H1 (cell line): ENCODE measurements around the gene TATDN2. TPM values are rescaled to one million over a fixed set of nuclear protein-coding genes. Genes with fewer than 3 reads are reported as not detected.

Experiments used
- ATF3 ChIP-seq: IDR thresholded peaks from 2 replicates; pipeline ENCODE4 v1.6.1; 2011; ENCODE audit warnings: low read depth, mild to moderate bottlenecking, low read length; ENCODE audit not compliant: insufficient read depth
- CHD1 ChIP-seq: IDR thresholded peaks from 2 replicates; pipeline ENCODE4 v1.6.1; 2012; ENCODE audit warnings: low read depth, low read length, improper control_type of control experiment
- FOSL1 ChIP-seq: IDR thresholded peaks from 2 replicates; pipeline ENCODE4 v1.6.1; 2011; ENCODE audit warnings: mild to moderate bottlenecking, low read depth, low read length, moderate library complexity; ENCODE audit not compliant: insufficient read depth
- GTF2F1 ChIP-seq: IDR thresholded peaks from 2 replicates; pipeline ENCODE4 v1.6.1; 2012; ENCODE audit warnings: low read depth, low read length, improper control_type of control experiment, borderline replicate concordance
- SIRT6 ChIP-seq: IDR thresholded peaks from one replicate; pipeline ENCODE4 v1.7.1; 2012; ENCODE audit warnings: low read length, inconsistent platforms
- polyA plus RNA-seq, 7 experiments: library from polyadenylated mRNA; depleted of rRNA in 3 of 7; stranded (reverse) in 5 of 7; unstranded in 2 of 7; fragments of >200 nt in 5 of 7; fragments of 200-250 nt in 2 of 7; gene quantifications; 1 replicate in 5 of 7; 2 replicates in 1 of 7; 4 replicates in 1 of 7; pipeline versions ENCODE4 v1.2.1 to v1.2.3, GENCODE V29; 2011 to 2013; ENCODE audit warnings: missing spikeins in 2 of 7, mixed read lengths in 2 of 7
- total RNA-seq: library from RNA; stranded (reverse); fragmentation: NEBNext Ultra II Directional; extraction: Animal tissue kit (Norgen Biotek cat#: 25700); gene quantifications from 2 replicates; pipeline ENCODE4 v1.2.1, GENCODE V29; 2021

TATDN2 gene
- total and polyA plus RNA-seq, 2 of the 8 experiments (the other 6 are each of a cell fraction or from before 2014, with no cell fraction given) = 12.1 to 34.8 TPM

GRCh38 chr3:10320320-10320677, 72.0 kb downstream of the TATDN2 start (continued):
- no peak for TF ChIP-seq FOSL1
- TF ChIP-seq ATF3 = no peak
- TF ChIP-seq SIRT6 = no peak
- TF ChIP-seq CHD1 = no peak
- TF ChIP-seq GTF2F1 = no peak
